ENCODE measurements around the gene CMTM7. TPM values are rescaled to one million over a fixed set of nuclear protein-coding genes. Genes with fewer than 3 reads are reported as not detected.
"Not testable (repeated sequence)": the region's sequence is repeated elsewhere in the genome, so short reads cannot be mapped to it uniquely, and the experiment has no call there.

CMTM7 gene
- total and polyA plus RNA-seq, 4 donors = 2.0 to 17.3 (median 8.4) TPM

DNA sequence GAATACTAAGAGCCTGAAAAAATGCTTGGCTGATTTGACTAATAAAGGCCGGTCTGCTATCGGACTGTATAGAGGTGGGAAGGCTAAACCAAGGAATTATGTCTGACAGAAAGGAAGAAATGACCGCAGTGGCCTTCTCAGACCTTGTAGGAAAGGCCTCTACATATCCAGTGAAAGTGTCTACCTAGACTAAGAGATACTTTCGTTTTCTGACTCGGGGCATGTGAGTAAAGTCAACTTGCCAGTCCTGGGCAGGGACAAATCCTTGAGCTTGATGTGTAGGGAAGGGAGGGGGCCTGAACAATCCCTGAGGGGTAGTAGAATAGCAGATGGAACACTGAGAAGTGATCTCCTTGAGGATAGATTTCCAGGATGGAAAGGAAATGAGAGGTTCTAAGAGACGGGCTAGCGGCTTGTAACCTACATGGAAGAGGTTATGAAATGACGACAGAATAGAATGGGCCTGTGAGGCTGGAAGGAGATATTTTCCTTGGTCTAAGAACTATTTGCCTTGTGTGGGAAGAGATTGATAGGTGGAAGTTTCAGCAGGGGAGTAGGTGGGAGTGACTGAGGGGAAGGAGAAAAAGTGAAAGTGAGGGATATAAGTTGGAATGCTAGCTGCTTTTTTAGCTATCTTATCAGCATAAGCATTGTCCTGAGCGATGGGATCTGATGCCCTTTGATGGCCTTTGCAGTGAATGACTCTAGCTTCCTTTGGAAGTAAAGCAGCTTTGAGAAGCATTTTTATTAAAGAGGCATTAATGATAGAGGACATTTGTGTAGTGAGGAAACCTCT lies 70.7 kb downstream of the CMTM7 start:
- H3K4me3 ChIP-seq (ENCODE audit: low read length in 2 of 2); H3K36me3 ChIP-seq (ENCODE audit: control insufficient read depth in 1 of 2, insufficient read depth in 2 of 2, low read length in 1 of 2); H3K27ac ChIP-seq (ENCODE audit: low read depth in 1 of 2, low read length in 2 of 2); H3K9me3 ChIP-seq (ENCODE audit: control insufficient read depth, low read length); H3K4me1 ChIP-seq (ENCODE audit: control insufficient read depth in 1 of 2, insufficient read depth in 2 of 2, low read length in 2 of 2); H3K27me3 ChIP-seq (ENCODE audit: control insufficient read depth in 1 of 2, insufficient read depth in 2 of 2, low read length in 1 of 2); intact Hi-C loops (cut with DNase I); DNase-seq; ATAC-seq (ENCODE audit: low FRiP score): not testable (repeated sequence)
- WGBS, 2 donors = 57 to 65% methylated on average over 6 to 8 of the region's 9 CpGs

DNA sequence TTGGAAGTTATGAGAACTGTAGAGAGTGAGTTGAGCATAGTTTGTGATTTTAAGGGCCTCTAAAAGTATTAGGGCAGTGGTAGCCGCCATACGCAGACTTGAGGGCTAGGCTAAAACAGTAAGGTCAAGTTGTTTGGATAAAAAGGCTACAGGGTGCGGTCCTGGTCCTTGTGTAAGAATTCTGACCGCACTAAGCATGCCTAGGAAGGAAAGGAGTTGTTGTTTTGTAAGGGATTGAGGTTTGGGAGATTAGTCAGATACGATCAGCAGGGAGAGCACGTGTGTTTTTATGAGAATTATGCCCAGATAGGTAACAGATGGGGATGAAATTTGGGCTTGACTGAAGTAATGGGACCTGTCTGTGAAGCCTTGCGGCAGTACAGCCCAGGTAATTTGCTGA lies 71.8 kb downstream of the CMTM7 start:
- H3K4me1 ChIP-seq (ENCODE audit: control insufficient read depth in 1 of 2, insufficient read depth in 2 of 2, low read length in 2 of 2); H3K27ac ChIP-seq (ENCODE audit: low read depth in 1 of 2, low read length in 2 of 2); H3K27me3 ChIP-seq (ENCODE audit: control insufficient read depth in 1 of 2, insufficient read depth in 2 of 2, low read length in 1 of 2); DNase-seq; H3K9me3 ChIP-seq (ENCODE audit: control insufficient read depth, low read length); ATAC-seq (ENCODE audit: low FRiP score); H3K36me3 ChIP-seq (ENCODE audit: control insufficient read depth in 1 of 2, insufficient read depth in 2 of 2, low read length in 1 of 2); intact Hi-C loops (cut with DNase I); H3K4me3 ChIP-seq (ENCODE audit: low read length in 2 of 2): not testable (repeated sequence)
- WGBS, 2 donors = 97 to 98% methylated on average over 7 of the region's 7 CpGs

DNA sequence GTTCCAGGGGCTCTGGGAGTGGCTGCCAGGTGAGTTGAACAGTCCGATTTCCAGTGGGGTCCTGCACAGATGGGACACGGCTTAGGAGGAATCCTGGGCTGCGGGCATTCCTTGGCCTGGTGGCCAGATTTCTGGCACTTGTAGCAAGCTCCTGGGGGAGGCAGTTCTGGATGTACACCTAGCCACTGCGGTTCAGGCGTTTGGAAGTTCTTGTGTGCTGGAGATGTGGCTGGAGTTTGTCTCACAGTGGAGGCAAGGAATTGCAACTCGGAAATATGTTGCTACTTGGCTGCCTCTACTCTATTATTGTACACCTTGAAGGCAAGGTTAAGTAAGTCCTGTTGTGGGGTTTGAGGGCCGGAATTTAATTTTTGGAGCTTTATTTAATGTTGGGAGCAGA lies 73.1 kb downstream of the CMTM7 start:
- H3K36me3 ChIP-seq (ENCODE audit: control insufficient read depth in 1 of 2, insufficient read depth in 2 of 2, low read length in 1 of 2); H3K4me1 ChIP-seq (ENCODE audit: control insufficient read depth in 1 of 2, insufficient read depth in 2 of 2, low read length in 2 of 2); DNase-seq; ATAC-seq (ENCODE audit: low FRiP score); H3K4me3 ChIP-seq (ENCODE audit: low read length in 2 of 2); H3K27ac ChIP-seq (ENCODE audit: low read depth in 1 of 2, low read length in 2 of 2); H3K27me3 ChIP-seq (ENCODE audit: control insufficient read depth in 1 of 2, insufficient read depth in 2 of 2, low read length in 1 of 2); H3K9me3 ChIP-seq (ENCODE audit: control insufficient read depth, low read length): not testable (repeated sequence)
- intact Hi-C loops (cut with DNase I) = loop anchor here (5.0 kb wide), 3 partner anchors 62 to 167 kb away; no protein-coding TSS in a partner anchor
- 94 to 96% methylated on average over 5 to 7 of the region's 7 CpGs for WGBS, 2 donors

DNA sequence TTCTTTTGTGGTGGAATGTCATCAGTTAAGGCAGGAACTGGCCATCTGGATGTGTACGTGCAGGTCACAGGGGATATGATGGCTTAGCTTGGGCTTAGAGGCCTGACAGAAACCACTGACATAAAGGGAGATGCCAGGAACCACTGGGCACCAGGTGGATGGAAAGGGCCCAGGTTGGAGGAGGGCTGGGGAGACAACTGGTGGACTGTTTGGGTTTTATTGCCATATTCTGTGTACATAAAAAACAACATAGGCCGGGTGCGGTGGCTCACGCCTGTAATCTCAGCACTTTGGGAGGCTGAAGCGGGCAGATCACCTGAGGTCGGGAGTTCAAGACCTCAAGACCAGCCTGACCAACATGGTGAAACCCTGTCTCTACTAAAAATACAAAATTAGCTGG lies 75.2 kb downstream of the CMTM7 start:
- H3K9me3 ChIP-seq (ENCODE audit: control insufficient read depth, low read length); ATAC-seq (ENCODE audit: low FRiP score); H3K27me3 ChIP-seq (ENCODE audit: control insufficient read depth in 1 of 2, insufficient read depth in 2 of 2, low read length in 1 of 2); DNase-seq; H3K36me3 ChIP-seq (ENCODE audit: control insufficient read depth in 1 of 2, insufficient read depth in 2 of 2, low read length in 1 of 2); H3K27ac ChIP-seq (ENCODE audit: low read depth in 1 of 2, low read length in 2 of 2); H3K4me1 ChIP-seq (ENCODE audit: control insufficient read depth in 1 of 2, insufficient read depth in 2 of 2, low read length in 2 of 2); H3K4me3 ChIP-seq (ENCODE audit: low read length in 2 of 2): not testable (repeated sequence)
- intact Hi-C loops (cut with DNase I) = loop anchor here (2.0 to 5.0 kb wide), 4 partner anchors 65 to 170 kb away; no protein-coding TSS in a partner anchor
- 99% methylated on average over 6 of the region's 6 CpGs for WGBS, 2 donors

DNA sequence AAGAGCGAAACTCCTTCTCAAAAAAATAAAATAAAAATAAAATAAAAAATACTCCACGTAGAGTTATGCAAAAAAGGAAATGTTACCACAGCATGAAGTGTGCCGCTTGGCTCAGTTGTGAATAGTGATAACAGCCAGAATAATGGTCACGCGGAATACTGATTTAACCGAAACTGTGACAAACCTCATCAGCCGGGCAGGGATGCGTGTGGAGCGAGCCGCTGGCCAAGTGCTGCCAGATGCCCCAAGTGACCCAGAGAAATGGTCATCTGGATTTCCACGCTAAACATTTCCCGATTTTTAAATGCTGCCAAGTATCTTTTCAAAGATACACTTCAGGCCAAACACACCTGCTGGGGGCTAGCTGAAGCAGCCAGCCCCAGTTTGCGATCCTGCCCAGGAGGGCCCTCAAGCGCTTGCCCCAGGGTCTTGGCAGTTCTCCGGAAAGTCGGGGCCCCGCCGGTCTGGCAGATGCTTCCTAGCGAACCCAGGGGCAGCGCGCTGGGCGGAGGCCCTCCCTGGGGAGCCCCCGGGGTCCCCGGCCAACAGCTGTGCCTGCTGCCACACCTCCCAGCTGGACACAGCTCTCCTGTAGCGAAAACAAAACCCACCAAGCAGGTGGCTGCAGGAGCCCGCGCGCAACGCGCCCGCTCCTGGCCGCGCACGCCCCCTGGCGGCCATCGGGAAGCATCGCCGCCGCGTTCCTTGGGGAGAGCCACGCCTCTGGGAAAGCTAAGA lies 75.8 kb downstream of the CMTM7 start:
- no peaks in the 10 kb centered on the region for H3K36me3 ChIP-seq (ENCODE audit: control insufficient read depth in 1 of 2, insufficient read depth in 2 of 2, low read length in 1 of 2)
- no peak overlapping the region for H3K27ac ChIP-seq (ENCODE audit: low read depth in 1 of 2, low read length in 2 of 2)
- H3K9me3 ChIP-seq (ENCODE audit: control insufficient read depth, low read length) = no peaks in the 10 kb centered on the region
- H3K4me3 ChIP-seq (ENCODE audit: low read length in 2 of 2) = no peak overlapping the region
- H3K4me1 ChIP-seq (ENCODE audit: control insufficient read depth in 1 of 2, insufficient read depth in 2 of 2, low read length in 2 of 2) = no peaks in the 10 kb centered on the region
- 24% methylated on average over 41 of the region's 41 CpGs for WGBS, 2 donors
- intact Hi-C loops (cut with DNase I) = loop anchor here (2.0 to 5.0 kb wide), 4 partner anchors 65 to 171 kb away; no protein-coding TSS in a partner anchor
- DNase-seq = peak; percentile 72 to 90
- H3K27me3 ChIP-seq (ENCODE audit: control insufficient read depth in 1 of 2, insufficient read depth in 2 of 2, low read length in 1 of 2) = no peaks in the 10 kb centered on the region
- peak; percentile 93 for ATAC-seq (ENCODE audit: low FRiP score)

DNA sequence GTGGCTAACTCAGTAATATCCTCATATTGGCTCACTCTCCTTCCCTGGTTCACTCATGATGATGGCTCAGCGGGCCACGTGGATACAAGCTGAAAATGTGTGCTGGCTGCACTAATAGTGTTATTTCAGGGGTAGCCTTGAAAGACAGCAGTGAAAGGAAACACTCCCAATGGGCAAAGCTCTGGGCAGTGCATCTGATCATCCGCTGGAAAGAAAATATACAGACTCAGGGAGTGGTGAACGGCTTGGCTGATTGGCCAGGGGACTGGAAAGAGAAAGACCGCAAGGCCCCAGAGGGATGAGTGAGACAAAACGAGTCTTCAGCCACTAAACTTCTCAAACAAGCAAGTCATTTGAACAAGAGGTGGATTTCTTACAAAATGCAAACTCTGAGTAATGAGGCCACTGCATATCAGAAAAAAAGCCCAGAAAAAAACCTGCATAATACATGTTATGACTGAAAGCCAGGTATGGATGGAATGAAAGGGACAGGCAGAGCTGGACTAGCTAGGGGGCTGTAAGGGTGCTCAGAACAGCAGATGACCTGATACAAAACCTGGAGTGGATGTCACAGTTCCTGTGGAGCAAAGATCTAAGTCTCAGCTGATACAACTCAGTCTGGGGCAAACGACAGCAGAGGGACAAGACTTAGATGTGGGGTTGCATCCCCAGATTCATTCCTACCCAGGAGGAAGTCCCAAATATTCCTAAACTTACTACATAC lies 77.7 kb downstream of the CMTM7 start:
- no peak for ATAC-seq (ENCODE audit: low FRiP score)
- intact Hi-C loops (cut with DNase I) = loop anchor here (5.0 kb wide), 3 partner anchors 67 to 172 kb away; no protein-coding TSS in a partner anchor
- 88 to 91% methylated on average over 7 of the region's 7 CpGs for WGBS, 2 donors
- Histone ChIP-seq H3K27ac (ENCODE audit: low read depth in 1 of 2, low read length in 2 of 2) (no peak overlapping the region), H3K4me3 (ENCODE audit: low read length in 2 of 2) (no peak overlapping the region), H3K4me1 (ENCODE audit: control insufficient read depth in 1 of 2, insufficient read depth in 2 of 2, low read length in 2 of 2) (no peaks in the 10 kb centered on the region), H3K36me3 (ENCODE audit: control insufficient read depth in 1 of 2, insufficient read depth in 2 of 2, low read length in 1 of 2) (no peaks in the 10 kb centered on the region), H3K9me3 (ENCODE audit: control insufficient read depth, low read length) (no peaks in the 10 kb centered on the region), H3K27me3 (ENCODE audit: control insufficient read depth in 1 of 2, insufficient read depth in 2 of 2, low read length in 1 of 2) (no peaks in the 10 kb centered on the region)
- DNase-seq = no peak

DNA sequence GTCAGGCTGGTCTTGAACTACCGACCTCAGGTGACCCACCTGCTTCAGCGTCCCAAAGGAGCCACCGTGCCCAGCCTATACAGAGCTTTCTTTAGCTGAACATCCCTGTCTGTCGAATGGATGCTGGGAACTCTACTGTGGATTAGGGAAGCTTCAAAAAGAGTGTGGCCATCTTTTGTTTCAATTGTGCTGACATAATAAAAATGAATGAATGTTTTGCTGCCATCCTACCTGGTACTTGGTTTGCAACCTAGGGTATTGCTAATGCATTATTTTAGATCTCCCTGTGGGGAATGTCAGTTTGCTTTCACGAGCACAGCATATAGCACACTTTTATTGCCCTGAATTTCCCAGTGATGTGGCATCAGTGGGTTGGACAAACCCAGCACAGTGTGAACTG lies 78.7 kb downstream of the CMTM7 start:
- Histone ChIP-seq H3K4me1 (ENCODE audit: control insufficient read depth in 1 of 2, insufficient read depth in 2 of 2, low read length in 2 of 2) (no peaks in the 10 kb centered on the region), H3K27ac (ENCODE audit: low read depth in 1 of 2, low read length in 2 of 2) (no peak overlapping the region), H3K4me3 (ENCODE audit: low read length in 2 of 2) (no peak overlapping the region), H3K36me3 (ENCODE audit: control insufficient read depth in 1 of 2, insufficient read depth in 2 of 2, low read length in 1 of 2) (no peaks in the 10 kb centered on the region), H3K9me3 (ENCODE audit: control insufficient read depth, low read length) (no peaks in the 10 kb centered on the region), H3K27me3 (ENCODE audit: control insufficient read depth in 1 of 2, insufficient read depth in 2 of 2, low read length in 1 of 2) (no peaks in the 10 kb centered on the region)
- 95 to 96% methylated on average over 5 of the region's 5 CpGs for WGBS, 2 donors
- ATAC-seq (ENCODE audit: low FRiP score) (no peak), DNase-seq (no peak)
- intact Hi-C loops (cut with DNase I) = loop anchor here in 1 of 2 donors (5.0 kb wide), 1 partner anchor 93 kb away; no protein-coding TSS in a partner anchor

DNA sequence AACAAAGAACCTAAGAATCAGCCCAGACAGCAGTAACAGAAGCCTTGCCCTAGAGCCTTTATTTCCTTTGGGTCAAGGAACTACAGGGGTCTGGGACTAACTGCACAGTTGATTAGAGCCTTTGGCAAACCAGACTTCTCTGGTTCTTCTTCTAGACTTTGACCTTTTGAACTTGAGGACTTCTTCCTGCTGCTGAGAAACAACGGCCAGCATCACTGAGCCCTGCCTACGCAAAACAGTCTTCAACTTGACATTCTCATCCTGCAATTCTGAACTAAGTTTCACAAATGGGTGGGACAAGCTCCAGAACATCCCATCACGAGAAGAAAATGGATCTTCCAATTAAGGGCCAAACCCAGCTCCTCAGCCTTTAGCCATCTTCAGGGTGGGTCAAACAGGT lies 79.6 kb downstream of the CMTM7 start:
- H3K27me3 ChIP-seq (ENCODE audit: control insufficient read depth in 1 of 2, insufficient read depth in 2 of 2, low read length in 1 of 2) = no peaks in the 10 kb centered on the region
- DNase-seq (no peak), ATAC-seq (ENCODE audit: low FRiP score) (no peak)
- 95 to 99% methylated on average over 3 of the region's 3 CpGs for WGBS, 2 donors
- no peak overlapping the region for H3K4me3 ChIP-seq (ENCODE audit: low read length in 2 of 2)
- H3K9me3 ChIP-seq (ENCODE audit: control insufficient read depth, low read length) = no peaks in the 10 kb centered on the region
- intact Hi-C loops (cut with DNase I) = loop anchor here in 1 of 2 donors (5.0 kb wide), 1 partner anchor 94 kb away; no protein-coding TSS in a partner anchor
- H3K36me3 ChIP-seq (ENCODE audit: control insufficient read depth in 1 of 2, insufficient read depth in 2 of 2, low read length in 1 of 2) = no peaks in the 10 kb centered on the region
- H3K4me1 ChIP-seq (ENCODE audit: control insufficient read depth in 1 of 2, insufficient read depth in 2 of 2, low read length in 2 of 2) = no peaks in the 10 kb centered on the region
- H3K27ac ChIP-seq (ENCODE audit: low read depth in 1 of 2, low read length in 2 of 2) = no peak overlapping the region

Measured in aorta (tissue), 5 donors.